Neutrophil (primary cell): ENCODE data around the gene JARID2.

Experiments used
- H3K27ac ChIP-seq: fragments of 200-600 bp; sonication (generic); 2 replicates; pipeline ENCODE4 v1.5.1; 2016; ENCODE audit warnings: mild to moderate bottlenecking, moderate library complexity
- H3K27me3 ChIP-seq: fragments of 200-600 bp; sonication (generic); 2 replicates; pipeline ENCODE4 v1.6.0; 2016; ENCODE audit warnings: mild to moderate bottlenecking
- H3K36me3 ChIP-seq: fragments of 200-600 bp; sonication (generic); 2 replicates; pipeline ENCODE4 v1.5.1; 2017
- H3K4me1 ChIP-seq, 2 experiments: fragments of 200-600 bp in 1 of 2; sonication (generic) in 1 of 2; 1 replicate in 1 of 2; 2 replicates in 1 of 2; pipeline versions ENCODE4 v1.5.1 to v1.6.1; 2013 to 2016; ENCODE audit warnings: low read depth in 1 of 2, low read length in 1 of 2, mild to moderate bottlenecking in 1 of 2, moderate library complexity in 1 of 2; ENCODE audit not compliant: control insufficient read depth in 1 of 2, insufficient read depth in 1 of 2
- H3K4me3 ChIP-seq, 2 experiments: fragments of 200-600 bp in 1 of 2; sonication (generic) in 1 of 2; 1 replicate in 1 of 2; 2 replicates in 1 of 2; pipeline ENCODE4 v1.5.1; 2013 to 2016; ENCODE audit warnings: low read depth in 1 of 2, low read length in 1 of 2, mild to moderate bottlenecking in 1 of 2, moderate library complexity in 1 of 2
- H3K9me3 ChIP-seq: fragments of 200-600 bp; sonication (generic); 2 replicates; pipeline ENCODE4 v1.5.1; 2016
- CTCF ChIP-seq: fragments of 200-600 bp; sonication (generic); IDR thresholded peaks from 2 replicates; pipeline ENCODE4 v1.5.1; 2016; ENCODE audit warnings: antibody characterized with exemption

JARID2 gene

GRCh38 chr6:15406452-15406851, 160.6 kb downstream of the JARID2 start:
- H3K4me1 ChIP-seq = peaks cover 34 to 60% of the 10 kb centered on the region in 2 experiments
- no peak for TF ChIP-seq CTCF
- no peaks in the 10 kb centered on the region for H3K9me3 ChIP-seq
- no peak overlapping the region for H3K27ac ChIP-seq
- no peaks in the 10 kb centered on the region for H3K27me3 ChIP-seq
- no peak overlapping the region for H3K4me3 ChIP-seq
- H3K36me3 ChIP-seq = no peaks in the 10 kb centered on the region

GRCh38 chr6:15408008-15408407, 162.1 kb downstream of the JARID2 start:
- Histone ChIP-seq H3K27me3 (no peaks in the 10 kb centered on the region), H3K27ac (no peak overlapping the region), H3K36me3 (no peaks in the 10 kb centered on the region), H3K4me1 (peaks cover 25 to 56% of the 10 kb centered on the region in 2 experiments), H3K9me3 (no peaks in the 10 kb centered on the region), H3K4me3 (no peak overlapping the region)
- TF ChIP-seq CTCF = no peak

- no peaks in the 10 kb centered on the region for H3K27me3 ChIP-seq
- no peak overlapping the region for H3K4me3 ChIP-seq
- H3K4me1 ChIP-seq = peaks cover 18 to 48% of the 10 kb centered on the region in 2 experiments
These were observed 162.9 kb downstream of the JARID2 start for GRCh38 chr6:15408758-15409157.

GRCh38 chr6:15409301-15410125, 163.6 kb downstream of the JARID2 start:
- Histone ChIP-seq H3K27me3 (no peaks in the 10 kb centered on the region), H3K27ac (no peak overlapping the region), H3K4me3 (no peak overlapping the region), H3K36me3 (no peaks in the 10 kb centered on the region), H3K9me3 (no peaks in the 10 kb centered on the region), H3K4me1 (peaks cover 10 to 41% of the 10 kb centered on the region in 2 experiments)
- TF ChIP-seq CTCF = no peak

More at GRCh38 chr6:15408758-15409157, 162.9 kb downstream of the JARID2 start:
- Histone ChIP-seq H3K27ac (no peak overlapping the region), H3K36me3 (no peaks in the 10 kb centered on the region), H3K9me3 (no peaks in the 10 kb centered on the region)
- no peak for TF ChIP-seq CTCF

GRCh38 chr6:15410126-15410391, 164.2 kb downstream of the JARID2 start:
- Histone ChIP-seq H3K4me1 (peaks cover 6 to 35% of the 10 kb centered on the region in 2 experiments), H3K9me3 (no peaks in the 10 kb centered on the region), H3K36me3 (no peaks in the 10 kb centered on the region), H3K4me3 (no peak overlapping the region), H3K27me3 (no peaks in the 10 kb centered on the region), H3K27ac (no peak overlapping the region)
- TF ChIP-seq CTCF = no peak
